HG02610 (cell line): ENCODE results near the gene AKAP13.
"Not testable (repeated sequence)": the region's sequence is repeated elsewhere in the genome, so short reads cannot be mapped to it uniquely, and the experiment has no call there.

Source experiments
- ATAC-seq: cut with Tn5 transposase; IDR thresholded peaks from one replicate; pipeline ENCODE4 v1.9.1; 2021; ENCODE audit warnings: mild to moderate bottlenecking, moderate library complexity; ENCODE audit not compliant: unreplicated experiment

Gene AKAP13

GRCh38 chr15:85557385-85557784 is 177.0 kb downstream of the AKAP13 start:
- ATAC-seq = no peak

GRCh38 chr15:85558848-85559247 is 178.4 kb downstream of the AKAP13 start:
- no peak for ATAC-seq

DNA sequence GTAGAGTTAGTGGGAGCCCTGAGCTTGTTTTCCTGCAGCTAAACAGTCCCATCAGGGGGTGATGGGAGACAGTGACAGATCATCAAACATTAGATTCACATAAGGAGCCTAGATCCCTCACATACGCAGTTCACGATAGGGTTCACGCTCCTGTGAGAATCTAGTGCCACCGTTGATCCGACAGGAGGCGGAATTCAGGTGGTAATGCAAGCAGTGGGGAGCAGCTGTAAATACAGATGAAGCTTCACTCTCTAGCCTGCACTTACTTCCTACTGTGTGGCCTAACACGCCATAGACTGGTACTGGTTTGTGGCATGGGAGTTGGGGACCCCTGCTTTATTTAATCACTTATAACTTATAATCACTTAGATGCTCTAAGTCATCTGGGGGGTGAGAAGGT is 179.1 kb downstream of the AKAP13 start:
- no peak for ATAC-seq

DNA sequence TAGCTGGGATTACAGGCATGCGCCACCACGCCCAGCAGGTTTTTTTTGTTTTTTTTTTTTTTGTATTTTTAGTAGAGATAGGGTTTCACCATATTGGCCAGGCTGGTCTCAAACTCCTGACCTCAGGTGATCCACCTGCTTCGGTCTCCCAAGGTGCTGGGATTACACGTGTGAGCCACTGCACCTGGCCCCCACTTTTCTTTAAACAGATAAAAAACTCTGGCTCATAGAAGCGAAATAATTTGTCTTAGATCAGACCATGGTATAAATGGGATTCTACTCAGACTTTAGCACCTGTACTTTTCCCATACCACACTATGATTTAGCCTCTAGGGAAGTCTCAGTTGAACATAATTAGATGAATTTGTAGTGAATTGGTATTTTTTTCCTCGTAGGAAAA is 182.4 kb downstream of the AKAP13 start:
- ATAC-seq = no peak

- no peak for ATAC-seq
These were observed 182.9 kb downstream of the AKAP13 start for GRCh38 chr15:85563328-85563727.

DNA sequence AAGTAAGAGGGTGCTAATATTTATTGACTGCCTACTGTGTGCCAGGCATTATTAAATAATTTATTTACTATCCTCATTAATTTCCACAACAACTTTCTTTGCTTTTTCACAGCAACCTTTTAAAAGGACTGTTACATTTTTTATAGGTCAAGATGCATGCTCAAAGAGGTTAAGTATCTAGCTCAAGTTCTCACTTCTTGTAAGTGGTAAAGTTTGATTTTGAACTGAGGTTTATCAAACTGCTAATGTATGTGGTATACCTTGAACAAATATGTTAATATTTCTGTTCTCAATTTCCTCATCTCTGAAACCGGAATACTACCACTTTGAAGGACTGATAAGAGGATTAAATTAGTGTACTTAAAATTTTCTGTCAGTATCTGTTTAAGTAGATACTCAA is 183.3 kb downstream of the AKAP13 start:
- ATAC-seq = no peak

- no peak for ATAC-seq
These were observed 184.3 kb downstream of the AKAP13 start for GRCh38 chr15:85564686-85565085.

DNA sequence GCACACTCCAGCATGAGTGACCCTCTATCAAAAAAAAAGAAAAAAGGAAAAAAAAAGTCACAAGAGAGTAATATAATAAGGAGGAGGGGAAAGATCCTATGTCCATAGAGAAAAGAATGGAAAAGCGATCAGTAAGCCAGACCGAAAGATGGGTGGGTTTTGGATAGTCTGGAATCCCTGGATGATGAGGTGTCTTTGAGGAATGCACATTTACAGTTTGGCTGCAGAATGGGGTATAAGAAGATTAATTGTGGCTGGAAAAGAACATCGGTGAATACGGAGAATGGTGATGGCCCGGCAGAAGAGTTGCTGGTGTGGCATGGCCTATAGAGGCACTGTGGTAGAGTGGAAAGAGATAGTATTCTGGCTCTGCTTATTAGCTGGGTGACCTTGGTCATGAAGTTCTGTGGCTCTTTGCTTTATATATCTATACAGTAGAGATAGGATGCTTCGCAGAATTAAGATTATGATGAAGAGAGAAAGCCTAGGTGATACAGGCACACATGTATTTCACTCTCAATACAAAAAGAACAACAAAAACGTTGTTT is 187.9 kb downstream of the AKAP13 start:
- no peak for ATAC-seq

DNA sequence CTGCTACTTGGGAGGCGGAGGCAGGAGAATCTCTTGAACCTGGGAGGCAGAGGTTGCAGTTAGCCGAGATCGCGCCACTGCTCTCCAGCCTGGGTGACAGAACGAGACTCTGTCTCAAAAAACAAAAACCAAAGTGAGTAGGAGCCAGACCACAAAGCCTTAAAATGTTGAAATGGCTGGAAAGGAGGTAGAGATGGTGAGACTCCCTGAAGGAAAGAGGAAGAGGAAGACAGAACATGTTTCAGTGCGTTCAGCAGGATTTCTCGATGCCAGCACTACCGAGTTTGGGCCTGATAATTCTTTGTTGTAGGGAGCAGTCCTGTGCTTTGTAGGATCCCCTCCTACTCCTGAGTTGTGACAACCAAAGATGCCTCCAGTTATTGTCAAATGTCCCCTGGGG is 189.9 kb downstream of the AKAP13 start:
- ATAC-seq = no peak

- ATAC-seq = no peak
These were observed 191.4 kb downstream of the AKAP13 start for GRCh38 chr15:85571780-85572179.

DNA sequence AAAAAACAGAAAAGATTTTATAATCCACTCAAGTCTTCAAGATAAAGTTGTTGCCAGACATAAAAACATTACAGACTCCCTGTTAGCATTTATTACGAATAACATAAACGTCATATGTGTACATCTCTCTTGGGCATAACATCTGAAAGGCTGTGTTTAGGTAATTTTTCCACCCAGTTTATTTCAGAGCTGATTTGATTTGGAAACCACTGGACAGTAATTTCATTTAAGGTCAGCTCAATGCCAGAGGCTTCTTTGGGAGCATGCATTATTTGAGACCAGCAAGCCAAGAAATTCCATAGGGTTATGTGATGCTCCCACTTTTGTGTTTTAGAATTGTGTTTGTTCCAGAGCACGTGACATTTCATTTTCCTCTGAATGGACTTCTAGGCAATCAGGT is 196.0 kb downstream of the AKAP13 start:
- ATAC-seq = no peak

GRCh38 chr15:85578941-85579701 is 198.7 kb downstream of the AKAP13 start:
- no peak for ATAC-seq

- ATAC-seq = no peak
These were observed 199.7 kb downstream of the AKAP13 start for GRCh38 chr15:85579957-85580694.

DNA sequence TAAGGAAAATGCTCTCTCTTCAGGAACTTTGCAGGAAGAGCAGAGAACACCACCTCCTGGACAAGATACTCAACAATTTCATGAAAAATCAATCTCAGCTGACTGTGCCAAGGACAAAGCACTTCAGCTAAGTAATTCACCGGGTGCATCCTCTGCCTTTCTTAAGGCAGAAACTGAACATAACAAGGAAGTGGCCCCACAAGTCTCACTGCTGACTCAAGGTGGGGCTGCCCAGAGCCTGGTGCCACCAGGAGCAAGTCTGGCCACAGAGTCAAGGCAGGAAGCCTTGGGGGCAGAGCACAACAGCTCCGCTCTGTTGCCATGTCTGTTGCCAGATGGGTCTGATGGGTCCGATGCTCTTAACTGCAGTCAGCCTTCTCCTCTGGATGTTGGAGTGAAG is 200.5 kb downstream of the AKAP13 start:
- ATAC-seq = no peak

DNA sequence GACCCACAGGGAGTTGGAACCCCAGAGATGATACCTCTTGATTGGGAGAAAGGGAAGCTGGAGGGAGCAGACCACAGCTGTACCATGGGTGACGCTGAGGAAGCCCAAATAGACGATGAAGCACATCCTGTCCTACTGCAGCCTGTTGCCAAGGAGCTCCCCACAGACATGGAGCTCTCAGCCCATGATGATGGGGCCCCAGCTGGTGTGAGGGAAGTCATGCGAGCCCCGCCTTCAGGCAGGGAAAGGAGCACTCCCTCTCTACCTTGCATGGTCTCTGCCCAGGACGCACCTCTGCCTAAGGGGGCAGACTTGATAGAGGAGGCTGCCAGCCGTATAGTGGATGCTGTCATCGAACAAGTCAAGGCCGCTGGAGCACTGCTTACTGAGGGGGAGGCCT is 201.1 kb downstream of the AKAP13 start:
- ATAC-seq = no peak

- ATAC-seq = peak; percentile 34
These were observed 202.0 kb downstream of the AKAP13 start for GRCh38 chr15:85582131-85583079.

- ATAC-seq = peak; percentile 22
These were observed 203.0 kb downstream of the AKAP13 start for GRCh38 chr15:85583442-85583841.

- ATAC-seq = peak; percentile 48
These were observed 203.6 kb downstream of the AKAP13 start for GRCh38 chr15:85583923-85584390.

- ATAC-seq = no peak
These were observed 204.5 kb downstream of the AKAP13 start for GRCh38 chr15:85584872-85585271.

DNA sequence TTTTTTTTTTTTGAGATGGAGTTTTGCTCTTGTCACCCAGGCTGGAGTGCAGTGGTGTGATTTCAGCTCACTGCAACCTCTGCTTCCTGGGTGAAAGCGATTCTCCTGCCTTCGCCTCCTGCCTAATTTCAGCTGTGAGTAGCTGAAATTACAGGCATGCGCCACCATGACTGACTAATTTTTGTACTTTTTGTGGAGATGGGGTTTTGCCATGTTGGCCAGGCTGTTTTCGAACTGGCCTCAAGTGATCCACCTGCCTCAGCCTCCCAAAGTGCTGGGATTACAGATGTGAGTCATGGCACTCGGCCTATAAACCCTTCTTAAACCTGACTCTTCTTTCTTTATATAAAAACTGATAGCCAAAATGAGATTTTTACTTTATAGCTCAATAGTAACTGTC is 205.8 kb downstream of the AKAP13 start:
- ATAC-seq = not testable (repeated sequence)
